ENCODE results near the gene TTBK1. TPM values are rescaled to one million over a fixed set of nuclear protein-coding genes. Genes with fewer than 3 reads are reported as not detected.

The TTBK1 gene
- total RNA-seq, 4 donors from 2014 or later = 0.13 TPM; not detected in 3

GRCh38 chr6:43311666-43312065 is 68.4 kb downstream of the TTBK1 start:
- H3K4me1 ChIP-seq = peaks cover 6 to 16% (median 9%) of the 10 kb centered on the region in 3 donors
- WGBS, 2 donors = 75 to 82% methylated on average over 3 of the region's 3 CpGs
- H3K36me3 ChIP-seq = no peaks in the 10 kb centered on the region
- no peak for DNase-seq
- intact Hi-C loops (cut with DNase I) = no loop called here
- H3K4me3 ChIP-seq = no peak overlapping the region
- H3K27me3 ChIP-seq = peaks cover 0 to 11% (median 0%) of the 10 kb centered on the region in 4 donors
- no peak overlapping the region for H3K27ac ChIP-seq
- no peaks in the 10 kb centered on the region for H3K9me3 ChIP-seq
- TF ChIP-seq CTCF (IDR thresholded peaks at IDR 0.05) (no peak), POLR2A (IDR thresholded peaks at IDR 0.05) (no peak)

- intact Hi-C loops (cut with DNase I) = no loop called here
- 87 to 89% methylated on average over 1 of the region's 1 CpG for WGBS, 2 donors
- H3K9me3 ChIP-seq = no peaks in the 10 kb centered on the region
- DNase-seq = no peak
- no peak for TF ChIP-seq CTCF (IDR thresholded peaks at IDR 0.05)
- TF ChIP-seq POLR2A (IDR thresholded peaks at IDR 0.05) = no peak
- no peak overlapping the region for H3K4me3 ChIP-seq
- no peak overlapping the region for H3K27ac ChIP-seq
- H3K36me3 ChIP-seq = no peaks in the 10 kb centered on the region
- peaks cover 0 to 6% (median 3%) of the 10 kb centered on the region in 3 donors for H3K4me1 ChIP-seq
- H3K27me3 ChIP-seq = peaks cover 0 to 3% (median 0%) of the 10 kb centered on the region in 4 donors
Measured at GRCh38 chr6:43313813-43314212, 70.5 kb downstream of the TTBK1 start.

- Histone ChIP-seq H3K4me1 (no peaks in the 10 kb centered on the region), H3K36me3 (no peaks in the 10 kb centered on the region), H3K4me3 (no peak overlapping the region), H3K27me3 (no peaks in the 10 kb centered on the region), H3K9me3 (no peaks in the 10 kb centered on the region), H3K27ac (no peak overlapping the region)
- DNase-seq = no peak
- TF ChIP-seq POLR2A (IDR thresholded peaks at IDR 0.05) (no peak), CTCF (IDR thresholded peaks at IDR 0.05) (no peak)
- intact Hi-C loops (cut with DNase I) = no loop called here
- 72 to 92% methylated on average over 2 of the region's 2 CpGs for WGBS, 2 donors
Measured at GRCh38 chr6:43318011-43318410, 74.7 kb downstream of the TTBK1 start.

GRCh38 chr6:43325876-43326275 is 82.6 kb downstream of the TTBK1 start:
- Histone ChIP-seq H3K27ac (no peak overlapping the region), H3K9me3 (no peaks in the 10 kb centered on the region), H3K36me3 (peaks cover 0 to 9% (median 0%) of the 10 kb centered on the region in 3 donors), H3K4me3 (no peak overlapping the region), H3K4me1 (no peaks in the 10 kb centered on the region), H3K27me3 (no peaks in the 10 kb centered on the region)
- no peak for DNase-seq
- TF ChIP-seq POLR2A (IDR thresholded peaks at IDR 0.05) (no peak), CTCF (IDR thresholded peaks at IDR 0.05) (no peak)
- WGBS, 2 donors = 47 to 57% methylated on average over 1 of the region's 1 CpG
- intact Hi-C loops (cut with DNase I) = no loop called here

GRCh38 chr6:43328528-43328927 is 85.2 kb downstream of the TTBK1 start:
- H3K27me3 ChIP-seq = no peaks in the 10 kb centered on the region
- WGBS, 2 donors = 13 to 42% methylated on average over 1 of the region's 1 CpG
- no peaks in the 10 kb centered on the region for H3K4me1 ChIP-seq

More at GRCh38 chr6:43328528-43328927, 85.2 kb downstream of the TTBK1 start:
- no peak overlapping the region for H3K27ac ChIP-seq
- H3K4me3 ChIP-seq = no peak overlapping the region
- no peak for DNase-seq
- TF ChIP-seq CTCF (IDR thresholded peaks at IDR 0.05) (no peak), POLR2A (IDR thresholded peaks at IDR 0.05) (no peak)
- peaks cover 0 to 9% (median 0%) of the 10 kb centered on the region in 3 donors for H3K36me3 ChIP-seq
- intact Hi-C loops (cut with DNase I) = no loop called here
- no peaks in the 10 kb centered on the region for H3K9me3 ChIP-seq
